Fibroblast of villous mesenchyme (primary cell): ENCODE measurements around the gene WNK2. TPM values are rescaled to one million over a fixed set of nuclear protein-coding genes. Genes with fewer than 3 reads are reported as not detected.

Experiments used
- DNase-seq: peaks from one replicate; pipeline ENCODE4 v3.0.0-alpha.2; 2010; ENCODE audit warnings: low read depth
- H3K4me3 ChIP-seq: 2 replicates; pipeline ENCODE4 v1.5.1; 2011; ENCODE audit warnings: low read depth, mild to moderate bottlenecking, low read length
- total RNA-seq: library from RNA; depleted of rRNA; stranded (reverse); fragments of >200 nt; gene quantifications from 2 replicates; pipeline ENCODE4 v1.2.3, GENCODE V29; 2012
- TF ChIP-seq, protein P1 (sequence below): IDR thresholded peaks from 2 replicates; pipeline ENCODE4 v1.5.1; 2012; ENCODE audit warnings: low read depth, mild to moderate bottlenecking, low read length; ENCODE audit not compliant: insufficient read depth

WNK2 gene
- total RNA-seq, 1 donor: not detected

DNA sequence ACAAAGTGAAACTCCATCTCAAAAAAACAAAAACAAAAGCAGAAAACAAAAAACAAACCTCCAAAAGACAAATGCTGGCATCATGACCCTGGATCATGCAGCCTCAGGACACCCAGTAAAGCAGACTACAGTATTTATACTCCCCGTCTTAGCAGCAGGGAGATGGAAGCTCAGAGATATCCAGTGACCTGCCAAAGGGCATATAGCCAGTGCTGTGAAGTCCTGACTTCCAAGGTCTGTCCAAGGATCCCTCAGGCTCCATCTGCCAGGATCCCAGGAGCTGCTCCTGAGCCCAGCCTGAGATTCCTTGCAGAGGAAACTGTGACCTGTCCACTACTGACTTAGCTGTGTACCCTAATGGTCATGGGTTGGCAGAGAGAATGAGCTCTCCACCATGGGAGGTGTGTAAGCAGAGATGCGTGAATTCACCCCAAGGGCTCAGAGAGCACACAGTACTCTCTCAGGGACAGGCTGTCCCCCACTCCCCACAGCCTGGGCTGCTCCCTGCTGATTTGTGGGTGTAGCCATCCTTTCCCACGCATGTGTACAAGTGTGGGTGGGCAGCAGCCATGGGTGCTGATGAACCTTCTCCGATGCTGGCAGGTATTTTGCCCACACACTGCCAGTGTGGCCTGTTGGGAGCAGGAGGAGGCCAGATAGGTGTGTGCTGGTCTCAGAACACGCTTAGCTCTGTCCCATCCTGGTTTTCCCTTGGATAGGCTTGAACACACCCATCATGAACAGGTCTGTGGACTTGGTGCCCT is 2.1 kb upstream of the WNK2 start:
- DNase-seq: no peak
- H3K4me3 ChIP-seq: no peak overlapping the region
- TF ChIP-seq, protein P1, sequence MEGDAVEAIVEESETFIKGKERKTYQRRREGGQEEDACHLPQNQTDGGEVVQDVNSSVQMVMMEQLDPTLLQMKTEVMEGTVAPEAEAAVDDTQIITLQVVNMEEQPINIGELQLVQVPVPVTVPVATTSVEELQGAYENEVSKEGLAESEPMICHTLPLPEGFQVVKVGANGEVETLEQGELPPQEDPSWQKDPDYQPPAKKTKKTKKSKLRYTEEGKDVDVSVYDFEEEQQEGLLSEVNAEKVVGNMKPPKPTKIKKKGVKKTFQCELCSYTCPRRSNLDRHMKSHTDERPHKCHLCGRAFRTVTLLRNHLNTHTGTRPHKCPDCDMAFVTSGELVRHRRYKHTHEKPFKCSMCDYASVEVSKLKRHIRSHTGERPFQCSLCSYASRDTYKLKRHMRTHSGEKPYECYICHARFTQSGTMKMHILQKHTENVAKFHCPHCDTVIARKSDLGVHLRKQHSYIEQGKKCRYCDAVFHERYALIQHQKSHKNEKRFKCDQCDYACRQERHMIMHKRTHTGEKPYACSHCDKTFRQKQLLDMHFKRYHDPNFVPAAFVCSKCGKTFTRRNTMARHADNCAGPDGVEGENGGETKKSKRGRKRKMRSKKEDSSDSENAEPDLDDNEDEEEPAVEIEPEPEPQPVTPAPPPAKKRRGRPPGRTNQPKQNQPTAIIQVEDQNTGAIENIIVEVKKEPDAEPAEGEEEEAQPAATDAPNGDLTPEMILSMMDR: no peak

DNA sequence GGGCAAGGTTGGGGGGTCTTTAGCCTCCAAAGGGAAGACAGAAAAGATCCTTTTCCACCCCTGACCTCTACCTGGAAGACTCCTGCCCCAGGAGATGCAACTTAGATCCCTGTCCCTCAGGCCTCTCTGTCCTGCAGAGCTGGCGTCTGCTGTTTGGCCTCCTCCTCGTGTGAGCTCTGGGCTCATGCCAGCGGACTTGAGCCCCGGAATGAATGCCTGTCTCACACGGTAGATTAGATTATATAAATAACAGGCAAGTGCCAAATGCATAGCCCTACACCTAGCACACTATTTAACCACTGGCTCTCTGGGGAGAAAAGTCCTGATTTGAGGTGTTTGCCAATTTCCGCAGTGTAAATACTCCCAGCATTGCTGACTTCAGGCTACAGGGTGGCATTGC is 1.4 kb upstream of the WNK2 start:
- TF ChIP-seq, protein P1: no peak
- no peak for DNase-seq
- H3K4me3 ChIP-seq: no peak overlapping the region

DNA sequence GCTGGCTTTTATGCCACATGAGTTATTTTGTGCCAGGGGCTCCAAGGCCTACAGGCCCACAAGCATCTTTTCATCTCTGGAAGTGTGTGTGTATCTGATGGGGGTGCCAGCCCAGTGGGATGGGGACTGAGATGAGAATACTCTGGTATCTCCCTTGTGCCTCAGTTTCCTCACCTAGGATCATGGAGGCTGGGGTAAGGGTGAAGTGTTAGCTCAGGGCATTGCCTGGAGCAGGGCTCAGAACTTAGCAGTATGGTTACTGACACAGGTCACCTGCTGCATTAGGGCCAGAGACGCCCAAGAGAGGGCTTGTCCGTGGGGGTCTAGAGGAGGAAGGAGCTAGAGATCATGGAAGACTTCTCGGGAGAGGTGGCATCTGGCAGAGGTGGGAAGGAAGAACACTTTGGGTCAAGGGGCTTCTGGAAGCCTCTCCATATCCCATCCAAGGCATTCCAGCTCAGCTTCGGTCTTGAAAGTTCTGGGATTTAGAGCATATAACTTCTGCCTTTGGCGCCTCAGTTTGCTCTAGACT is 742 bp upstream of the WNK2 start:
- TF ChIP-seq, protein P1: no peak
- no peak overlapping the region for H3K4me3 ChIP-seq
- no peak for DNase-seq

DNA sequence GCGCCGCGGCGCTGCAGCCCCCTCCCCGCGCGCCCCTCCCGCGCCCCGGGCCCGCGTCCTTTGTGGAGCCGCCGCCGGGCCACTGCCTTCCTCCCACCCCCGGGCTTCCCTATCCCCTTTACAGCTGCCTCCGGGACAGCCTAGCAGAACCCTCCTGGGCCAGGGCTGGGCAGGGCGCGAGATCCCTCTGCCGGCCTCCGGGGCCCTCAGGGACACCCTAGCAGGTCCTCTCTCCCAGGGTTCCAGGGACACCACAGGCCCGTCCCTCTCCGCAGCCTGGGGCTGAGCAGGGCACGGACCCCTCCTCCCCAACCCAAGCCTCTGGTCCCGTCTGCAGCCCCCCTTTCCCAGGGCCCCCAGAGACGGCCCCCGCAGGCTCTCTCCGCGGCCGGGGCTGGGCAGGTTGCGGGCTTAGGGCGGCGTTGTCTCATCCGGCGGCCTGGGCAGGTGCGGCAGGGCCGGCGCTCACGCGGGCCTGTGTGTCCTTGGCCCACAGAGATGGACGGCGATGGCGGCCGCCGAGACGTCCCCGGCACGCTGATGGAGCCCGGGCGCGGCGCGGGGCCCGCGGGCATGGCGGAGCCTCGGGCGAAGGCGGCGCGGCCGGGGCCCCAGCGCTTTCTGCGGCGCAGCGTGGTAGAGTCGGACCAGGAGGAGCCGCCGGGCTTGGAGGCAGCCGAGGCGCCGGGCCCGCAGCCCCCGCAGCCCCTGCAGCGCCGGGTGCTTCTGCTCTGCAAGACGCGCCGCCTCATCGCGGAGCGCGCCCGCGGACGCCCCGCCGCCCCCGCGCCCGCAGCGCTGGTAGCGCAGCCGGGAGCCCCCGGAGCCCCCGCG is 710 bp downstream of the WNK2 start:
- DNase-seq: no peak
- TF ChIP-seq, protein P1: no peak
- no peak overlapping the region for H3K4me3 ChIP-seq

DNA sequence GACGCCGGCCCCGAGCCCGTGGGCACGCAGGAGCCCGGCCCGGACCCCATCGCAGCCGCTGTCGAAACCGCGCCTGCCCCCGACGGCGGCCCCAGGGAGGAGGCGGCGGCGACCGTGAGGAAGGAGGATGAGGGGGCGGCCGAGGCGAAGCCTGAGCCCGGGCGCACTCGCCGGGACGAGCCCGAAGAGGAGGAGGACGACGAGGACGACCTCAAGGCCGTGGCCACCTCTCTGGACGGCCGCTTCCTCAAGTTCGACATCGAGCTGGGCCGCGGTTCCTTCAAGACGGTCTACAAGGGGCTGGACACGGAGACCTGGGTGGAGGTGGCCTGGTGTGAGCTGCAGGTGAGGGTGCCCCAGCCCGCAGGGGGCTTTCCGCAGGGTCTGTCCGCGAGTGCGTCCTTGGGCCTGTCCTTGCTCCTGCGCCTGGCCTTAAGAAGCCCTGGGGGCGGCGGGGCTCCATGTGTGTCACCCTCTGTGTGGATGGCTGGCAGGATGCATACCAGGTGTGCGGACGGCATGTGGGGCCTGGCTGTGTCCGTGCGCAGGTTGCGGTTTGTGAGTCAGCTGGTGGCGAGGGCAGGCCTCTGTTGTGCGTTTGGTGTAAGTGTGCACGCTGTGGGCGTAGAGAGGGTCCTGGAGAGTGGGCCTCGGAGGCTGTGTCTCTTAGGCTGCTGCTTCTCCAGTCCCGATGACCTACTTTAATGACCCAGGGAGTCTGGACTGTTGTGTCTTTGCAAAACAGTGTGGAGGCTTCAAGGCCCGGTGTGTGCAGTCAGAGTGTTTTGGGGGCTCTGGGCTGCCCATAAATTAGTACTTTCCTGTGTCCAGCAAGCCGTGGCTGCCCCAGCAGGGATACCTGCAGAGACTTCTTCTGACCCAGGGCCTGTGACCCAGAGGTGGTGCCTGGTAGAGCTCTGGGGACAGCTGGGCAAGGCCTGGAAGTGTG is 1.6 kb downstream of the WNK2 start:
- no peak overlapping the region for H3K4me3 ChIP-seq
- DNase-seq: no peak
- TF ChIP-seq, protein P1: no peak

DNA sequence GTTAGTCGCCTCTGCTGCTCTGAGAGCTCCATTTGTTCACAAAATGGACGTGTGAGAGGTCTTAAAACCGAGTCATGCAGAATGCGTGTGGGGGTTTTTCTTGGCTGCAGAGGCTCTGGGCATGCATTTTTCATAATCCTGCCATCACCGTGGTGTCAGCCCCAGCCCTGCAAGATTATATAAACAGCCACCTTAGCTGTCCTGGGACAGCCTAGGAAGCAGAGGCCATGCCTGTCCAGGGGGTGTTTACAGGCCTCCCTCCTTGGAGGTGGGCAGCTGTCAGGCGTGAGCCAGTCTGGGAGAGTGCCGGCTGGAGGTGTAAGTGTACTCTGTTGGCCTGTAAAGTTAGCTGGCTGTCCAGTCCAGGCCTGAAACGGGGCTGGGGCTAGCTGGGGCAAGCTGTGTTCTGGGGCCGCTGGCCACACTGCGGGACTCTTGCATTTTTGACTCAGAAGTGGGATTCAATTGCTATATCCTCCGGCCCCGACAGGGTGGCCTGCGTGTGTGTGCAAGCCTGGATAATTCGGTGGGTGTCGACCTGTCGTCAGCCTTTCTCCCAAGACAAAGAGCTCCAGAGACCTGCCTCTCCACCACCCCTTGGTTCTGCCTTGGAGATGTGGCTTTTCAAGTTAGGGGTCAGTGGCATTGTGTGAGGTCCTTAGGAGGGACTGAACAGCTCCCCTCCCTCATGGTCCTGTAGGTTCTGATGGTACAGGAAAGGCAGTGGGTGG is 2.4 kb downstream of the WNK2 start:
- TF ChIP-seq, protein P1: no peak
- H3K4me3 ChIP-seq: no peak overlapping the region
- DNase-seq: no peak
